IMR-90 (cell line): ENCODE results near the gene CCNQ. TPM values are rescaled to one million over a fixed set of nuclear protein-coding genes. Genes with fewer than 3 reads are reported as not detected.

Experiments used
- ATAC-seq: fragments of 200-7000 bp; cut with Tn5 transposase; 2 replicates; pipeline ENCODE4 v1.9.1; 2020; ENCODE audit warnings: low read depth, mild to moderate bottlenecking, moderate library complexity
- BruUV-seq: library from RNA; stranded (reverse); fragments of 400-500 nt; replicated peaks from 2 replicates; lab custom pipeline; 2021; lab: Mats Ljungman, UMichigan
- CTCF ChIA-PET: fragments of 300-600 bp; formaldehyde crosslinking; extraction: SDS; loops from one replicate; lab custom pipeline; 2021; ENCODE audit warnings: antibody characterized with exemption; lab: Yijun Ruan, JAX
- POLR2A ChIA-PET: fragments of 300-600 bp; sonication (Branson Sonifier 250); formaldehyde crosslinking; loops from one replicate; lab custom pipeline; 2022; ENCODE audit warnings: antibody characterized with exemption; ENCODE audit not compliant: unreplicated experiment; lab: Charles Lee
- DNase-seq: peaks from one replicate; pipeline ENCODE4 v3.0.0; 2013
- H2AFZ ChIP-seq: replicated peaks from 2 replicates; pipeline ENCODE3; 2013; ENCODE audit warnings: low read length, mild to moderate bottlenecking; ENCODE audit not compliant: poor library complexity
- H2AK5ac ChIP-seq: 2 replicates; pipeline ENCODE4 v1.6.1; 2013; ENCODE audit warnings: low read depth, low read length, inconsistent platforms
- H2AK9ac ChIP-seq: replicated peaks from 2 replicates; pipeline ENCODE3; 2013; ENCODE audit warnings: mild to moderate bottlenecking, low read depth, low read length, moderate library complexity; ENCODE audit not compliant: poor library complexity
- H2BK120ac ChIP-seq: 2 replicates; pipeline ENCODE4 v1.6.1; 2013; ENCODE audit warnings: low read depth, low read length, inconsistent platforms
- H2BK15ac ChIP-seq: 3 replicates; pipeline ENCODE4 v1.6.1; 2013; ENCODE audit warnings: low read depth, low read length, inconsistent platforms
- H2BK20ac ChIP-seq: 2 replicates; pipeline ENCODE4 v1.6.1; 2013; ENCODE audit warnings: low read depth, mild to moderate bottlenecking, inconsistent platforms, low read length, moderate library complexity
- H2BK5ac ChIP-seq: 2 replicates; pipeline ENCODE4 v1.6.1; 2013; ENCODE audit warnings: mild to moderate bottlenecking, low read depth, low read length, inconsistent platforms; ENCODE audit not compliant: poor library complexity, severe bottlenecking
- H3K14ac ChIP-seq: replicated peaks from 2 replicates; pipeline ENCODE4 v1.6.1; 2013; ENCODE audit warnings: low read depth, low read length, inconsistent platforms
- H3K18ac ChIP-seq: 2 replicates; pipeline ENCODE4 v1.6.1; 2013; ENCODE audit warnings: low read depth, low read length, control low read depth
- H3K23ac ChIP-seq: 2 replicates; pipeline ENCODE4 v1.6.1; 2013; ENCODE audit warnings: low read depth, low read length, inconsistent platforms
- H3K27ac ChIP-seq: 2 replicates; pipeline ENCODE4 v1.5.1; 2013; ENCODE audit warnings: mild to moderate bottlenecking, control low read depth, low read length; ENCODE audit not compliant: insufficient read depth
- H3K27me3 ChIP-seq: 2 replicates; pipeline ENCODE4 v1.6.1; 2013; ENCODE audit warnings: low read length; ENCODE audit not compliant: control insufficient read depth, insufficient read depth
- H3K36me3 ChIP-seq: 2 replicates; pipeline ENCODE4 v1.6.1; 2013; ENCODE audit warnings: low read length, mixed read lengths; ENCODE audit not compliant: control insufficient read depth, insufficient read depth
- H3K4ac ChIP-seq: 2 replicates; pipeline ENCODE4 v1.6.1; 2013; ENCODE audit warnings: low read depth, low read length, inconsistent platforms
- H3K4me1 ChIP-seq: 2 replicates; pipeline ENCODE4 v1.6.1; 2013; ENCODE audit warnings: low read length, mixed read lengths; ENCODE audit not compliant: control insufficient read depth, insufficient read depth
- H3K4me2 ChIP-seq: 2 replicates; pipeline ENCODE4 v1.6.1; 2013; ENCODE audit warnings: low read depth, mild to moderate bottlenecking, control low read depth, low read length, moderate library complexity
- H3K4me3 ChIP-seq: 2 replicates; pipeline ENCODE4 v1.5.1; 2013; ENCODE audit warnings: low read depth, mild to moderate bottlenecking, control low read depth, low read length, moderate library complexity; ENCODE audit not compliant: insufficient read depth
- H3K56ac ChIP-seq: 2 replicates; pipeline ENCODE4 v1.6.1; 2013; ENCODE audit warnings: low read length, inconsistent platforms; ENCODE audit not compliant: insufficient read depth; ENCODE audit errors: extremely low read depth
- H3K79me1 ChIP-seq, 2 experiments: 2 replicates each; pipeline ENCODE4 v1.6.1; 2013; ENCODE audit warnings: low read length in 2 of 2, inconsistent platforms in 1 of 2, low read depth in 1 of 2
- H3K9ac ChIP-seq: 2 replicates; pipeline ENCODE4 v1.6.1; 2013; ENCODE audit warnings: low read depth, low read length, control low read depth
- H3K9me1 ChIP-seq: 2 replicates; pipeline ENCODE4 v1.6.1; 2013; ENCODE audit warnings: low read length, inconsistent platforms; ENCODE audit not compliant: insufficient read depth
- H3K9me3 ChIP-seq: 2 replicates; pipeline ENCODE4 v1.6.1; 2013; ENCODE audit warnings: low read length; ENCODE audit not compliant: control insufficient read depth, insufficient read depth
- H4K20me1 ChIP-seq: 2 replicates; pipeline ENCODE4 v1.6.1; 2013; ENCODE audit warnings: low read length, inconsistent platforms; ENCODE audit not compliant: insufficient read depth
- H4K5ac ChIP-seq: 2 replicates; pipeline ENCODE4 v1.6.1; 2013; ENCODE audit warnings: mild to moderate bottlenecking, low read depth, low read length, control low read depth
- H4K8ac ChIP-seq, 2 experiments: 2 replicates each; pipeline ENCODE4 v1.6.1; 2013; ENCODE audit warnings: low read depth in 2 of 2, low read length in 2 of 2, control low read depth in 1 of 2, inconsistent platforms in 1 of 2
- H4K91ac ChIP-seq: 2 replicates; pipeline ENCODE4 v1.6.1; 2013; ENCODE audit warnings: low read depth, low read length, inconsistent platforms; ENCODE audit not compliant: insufficient read depth
- BHLHE40 ChIP-seq: fragments of 150-350 bp; IDR thresholded peaks from 2 replicates; pipeline ENCODE4 v1.6.1; 2016; ENCODE audit warnings: mild to moderate bottlenecking, low read depth, low read length
- CEBPB ChIP-seq: IDR thresholded peaks from 2 replicates; pipeline ENCODE4 v1.6.1; 2012; ENCODE audit warnings: low read depth, low read length, improper control_type of control experiment
- CHD1 ChIP-seq: IDR thresholded peaks from 2 replicates; pipeline ENCODE4 v1.6.1; 2012; ENCODE audit warnings: low read depth, low read length, improper control_type of control experiment
- FOS ChIP-seq: fragments of 150-350 bp; IDR thresholded peaks from 2 replicates; pipeline ENCODE4 v1.6.1; 2016; ENCODE audit warnings: low read depth, low read length
- MAFK ChIP-seq: IDR thresholded peaks from 2 replicates; pipeline ENCODE4 v1.6.1; 2012; ENCODE audit warnings: low read depth, low read length, improper control_type of control experiment
- MAZ ChIP-seq: IDR thresholded peaks from 2 replicates; pipeline ENCODE4 v1.6.1; 2012; ENCODE audit warnings: low read depth, mild to moderate bottlenecking, low read length, improper control_type of control experiment, moderate library complexity, borderline replicate concordance
- MXI1 ChIP-seq: IDR thresholded peaks from 2 replicates; pipeline ENCODE4 v1.6.1; 2012; ENCODE audit warnings: low read depth, mild to moderate bottlenecking, low read length, moderate library complexity, borderline replicate concordance
- NFE2L2 ChIP-seq: fragments of 150-350 bp; IDR thresholded peaks from 2 replicates; pipeline ENCODE4 v1.6.1; 2016; ENCODE audit warnings: low read depth, mild to moderate bottlenecking, low read length
- POLR2A ChIP-seq: IDR thresholded peaks from 2 replicates; pipeline ENCODE4 v1.6.1; 2012; ENCODE audit warnings: mild to moderate bottlenecking, low read depth, low read length
- RAD21 ChIP-seq: IDR thresholded peaks from 2 replicates; pipeline ENCODE4 v1.6.1; 2012; ENCODE audit warnings: low read length, improper control_type of control experiment
- RCOR1 ChIP-seq: IDR thresholded peaks from 2 replicates; pipeline ENCODE4 v1.6.1; 2012; ENCODE audit warnings: mild to moderate bottlenecking, low read length, improper control_type of control experiment; ENCODE audit not compliant: insufficient replicate concordance
- RFX5 ChIP-seq: IDR thresholded peaks from 2 replicates; pipeline ENCODE4 v1.8.0; 2012; ENCODE audit warnings: low read depth, mild to moderate bottlenecking, low read length, moderate library complexity
- SMC3 ChIP-seq: fragments of 150-350 bp; IDR thresholded peaks from 2 replicates; pipeline ENCODE4 v1.6.1; 2016; ENCODE audit warnings: low read depth, mild to moderate bottlenecking, antibody characterized with exemption, low read length, moderate library complexity
- WGBS, 2 experiments: methylation state at CpG; one replicate each; pipeline versions ENCODE4 v1.1.5 to v1.1.7; 2013; ENCODE audit warnings: missing lambda C conversion rate in 2 of 2; ENCODE audit not compliant: insufficient read length in 1 of 2; ENCODE audit errors: extremely low coverage in 2 of 2; 5-methylcytosine and 5-hydroxymethylcytosine counted together
- dilution Hi-C: fragments of 300-500 bp; cut with HindIII; formaldehyde crosslinking; loops from one replicate; pipeline ENCODE4 v1.14.3; 2018; ENCODE audit warnings: low sequenced_read_pairs; ENCODE audit not compliant: unreplicated experiment
- in situ Hi-C: fragments of 300-500 bp; cut with MboI; formaldehyde crosslinking; loops from 3 replicates; pipeline ENCODE4 v1.14.3; 2019; ENCODE audit warnings: low sequenced_read_pairs, inconsistent platforms, mixed read lengths
- intact Hi-C: fragments of 100-400 bp; cut with micrococcal nuclease; formaldehyde crosslinking; loops from 2 replicates; pipeline ENCODE4 v1.10.0; 2022
- polyA plus RNA-seq, 3 experiments: library from polyadenylated mRNA; depleted of rRNA; stranded (reverse); fragments of >200 nt; gene quantifications; 2 replicates each; pipeline ENCODE4 v1.2.3, GENCODE V29; 2012; ENCODE audit warnings: low replicate concordance in 1 of 3
- total RNA-seq: library from RNA; depleted of rRNA; stranded (reverse); fragments of >200 nt; gene quantifications from 2 replicates; pipeline ENCODE4 v1.2.3, GENCODE V29; 2012
- TF ChIP-seq, protein P1 (sequence below): conservative IDR thresholded peaks from 2 replicates; pipeline ENCODE4 v1.5.1; 2012; ENCODE audit warnings: mild to moderate bottlenecking, low read depth, low read length, improper control_type of control experiment
- TF ChIP-seq, protein P2 (sequence below): fragments of 150-350 bp; IDR thresholded peaks from 2 replicates; pipeline ENCODE4 v1.6.1; 2016; ENCODE audit warnings: low read depth, mild to moderate bottlenecking, low read length, moderate library complexity, borderline replicate concordance

Gene CCNQ
- total and polyA plus RNA-seq, 2 of the 4 experiments (the other 2 are of a cell fraction): 27.6 to 35.2 TPM

DNA sequence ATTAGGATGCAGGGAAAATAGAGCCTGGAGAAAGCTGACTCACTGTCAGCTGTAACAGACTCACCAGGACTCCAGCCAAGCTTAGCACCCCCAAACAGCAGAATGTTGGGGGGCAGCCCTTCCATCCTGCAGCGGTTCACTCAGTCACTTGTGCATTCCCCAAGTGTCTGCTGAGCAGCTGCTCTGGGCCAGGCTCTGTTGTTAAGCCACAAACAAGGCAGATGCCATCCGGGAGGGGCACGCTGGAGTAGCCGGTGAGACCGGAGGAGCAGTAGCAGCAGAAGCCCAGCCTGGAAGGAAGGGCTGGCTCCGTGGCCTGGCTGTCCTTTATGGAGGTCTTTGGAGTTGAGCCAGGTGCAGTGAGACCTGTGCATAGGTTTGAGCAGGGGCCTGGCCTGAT, 22.0 kb downstream of the CCNQ start:
- intact Hi-C loops (no loop called here), dilution Hi-C loops (no loop called here), in situ Hi-C loops (no loop called here)
- Histone ChIP-seq H2BK20ac (no peak overlapping the region), H3K4me1 (no peaks in the 10 kb centered on the region), H3K9me1 (no peaks in the 10 kb centered on the region), H3K27me3 (peaks cover 10% of the 10 kb centered on the region; the same call in 1 of the 2 replicates), H2BK15ac (no peak overlapping the region), H4K91ac (no peak overlapping the region), H3K18ac (no peak overlapping the region), H3K4me2 (no peak overlapping the region), H4K5ac (no peak overlapping the region), H3K36me3 (no peaks in the 10 kb centered on the region), H2AK5ac (no peak overlapping the region), H3K4ac (no peak overlapping the region), H3K79me1 (no peaks in the 10 kb centered on the region), H4K20me1 (no peaks in the 10 kb centered on the region), H3K27ac (no peak overlapping the region), H3K9me3 (peaks cover 5% of the 10 kb centered on the region; the same call in 1 of the 2 replicates), H3K9ac (no peak overlapping the region), H3K56ac (no peak overlapping the region), H2AK9ac (no peak overlapping the region), H2AFZ (no peak overlapping the region), H3K23ac (no peak overlapping the region), H3K4me3 (no peak overlapping the region), H2BK5ac (no peak overlapping the region), H4K8ac (no peak overlapping the region), H3K14ac (no peak overlapping the region), H2BK120ac (no peak overlapping the region)
- no peak for DNase-seq
- BruUV-seq: no TSS peak
- CTCF ChIA-PET: interaction anchor here (1.1 kb wide), 1 partner anchor 22 kb away, joined by 4 read pairs; no protein-coding TSS in a partner anchor
- ATAC-seq: no peak
- TF ChIP-seq POLR2A (no peak), RAD21 (no peak), SMC3 (no peak), RFX5 (no peak), FOS (no peak), CEBPB (no peak), CHD1 (no peak), RCOR1 (no peak), NFE2L2 (no peak), MAZ (no peak), MXI1 (no peak), MAFK (no peak), BHLHE40 (no peak)
- TF ChIP-seq, protein P1, sequence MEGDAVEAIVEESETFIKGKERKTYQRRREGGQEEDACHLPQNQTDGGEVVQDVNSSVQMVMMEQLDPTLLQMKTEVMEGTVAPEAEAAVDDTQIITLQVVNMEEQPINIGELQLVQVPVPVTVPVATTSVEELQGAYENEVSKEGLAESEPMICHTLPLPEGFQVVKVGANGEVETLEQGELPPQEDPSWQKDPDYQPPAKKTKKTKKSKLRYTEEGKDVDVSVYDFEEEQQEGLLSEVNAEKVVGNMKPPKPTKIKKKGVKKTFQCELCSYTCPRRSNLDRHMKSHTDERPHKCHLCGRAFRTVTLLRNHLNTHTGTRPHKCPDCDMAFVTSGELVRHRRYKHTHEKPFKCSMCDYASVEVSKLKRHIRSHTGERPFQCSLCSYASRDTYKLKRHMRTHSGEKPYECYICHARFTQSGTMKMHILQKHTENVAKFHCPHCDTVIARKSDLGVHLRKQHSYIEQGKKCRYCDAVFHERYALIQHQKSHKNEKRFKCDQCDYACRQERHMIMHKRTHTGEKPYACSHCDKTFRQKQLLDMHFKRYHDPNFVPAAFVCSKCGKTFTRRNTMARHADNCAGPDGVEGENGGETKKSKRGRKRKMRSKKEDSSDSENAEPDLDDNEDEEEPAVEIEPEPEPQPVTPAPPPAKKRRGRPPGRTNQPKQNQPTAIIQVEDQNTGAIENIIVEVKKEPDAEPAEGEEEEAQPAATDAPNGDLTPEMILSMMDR: no peak
- TF ChIP-seq, protein P2, sequence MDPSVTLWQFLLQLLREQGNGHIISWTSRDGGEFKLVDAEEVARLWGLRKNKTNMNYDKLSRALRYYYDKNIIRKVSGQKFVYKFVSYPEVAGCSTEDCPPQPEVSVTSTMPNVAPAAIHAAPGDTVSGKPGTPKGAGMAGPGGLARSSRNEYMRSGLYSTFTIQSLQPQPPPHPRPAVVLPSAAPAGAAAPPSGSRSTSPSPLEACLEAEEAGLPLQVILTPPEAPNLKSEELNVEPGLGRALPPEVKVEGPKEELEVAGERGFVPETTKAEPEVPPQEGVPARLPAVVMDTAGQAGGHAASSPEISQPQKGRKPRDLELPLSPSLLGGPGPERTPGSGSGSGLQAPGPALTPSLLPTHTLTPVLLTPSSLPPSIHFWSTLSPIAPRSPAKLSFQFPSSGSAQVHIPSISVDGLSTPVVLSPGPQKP: no peak
- WGBS, 2 experiments: no CpG with 5 or more reads among the region's 6 CpGs
- POLR2A ChIA-PET: no interaction called here
